GM12873 (cell line): ENCODE measurements around the gene GPR155.

Experiments used
- CTCF ChIP-seq: IDR thresholded peaks from 2 replicates; pipeline ENCODE4 v1.5.1; 2012; ENCODE audit warnings: low read depth, mild to moderate bottlenecking, moderate library complexity, low read length, control low read depth; ENCODE audit not compliant: insufficient read depth; ENCODE audit errors: missing control alignments

The GPR155 gene

GRCh38 chr2:174524527-174524926 is 37.7 kb upstream of the GPR155 start:
- no peak for TF ChIP-seq CTCF

- peak; percentile 27 for TF ChIP-seq CTCF
These were observed 35.7 kb upstream of the GPR155 start for GRCh38 chr2:174522553-174522952.

GRCh38 chr2:174518395-174518794 is 31.6 kb upstream of the GPR155 start:
- no peak for TF ChIP-seq CTCF

- TF ChIP-seq CTCF, result no peak
These were observed 29.9 kb upstream of the GPR155 start for GRCh38 chr2:174516501-174517378.

- no peak for TF ChIP-seq CTCF
These were observed 25.5 kb upstream of the GPR155 start for GRCh38 chr2:174512345-174512744.

GRCh38 chr2:174511580-174512260 is 24.9 kb upstream of the GPR155 start:
- TF ChIP-seq CTCF, result no peak

- TF ChIP-seq CTCF, result no peak
These were observed 23.9 kb upstream of the GPR155 start for GRCh38 chr2:174510583-174511189.
